ENCODE data around the gene PDZK1.

DNA sequence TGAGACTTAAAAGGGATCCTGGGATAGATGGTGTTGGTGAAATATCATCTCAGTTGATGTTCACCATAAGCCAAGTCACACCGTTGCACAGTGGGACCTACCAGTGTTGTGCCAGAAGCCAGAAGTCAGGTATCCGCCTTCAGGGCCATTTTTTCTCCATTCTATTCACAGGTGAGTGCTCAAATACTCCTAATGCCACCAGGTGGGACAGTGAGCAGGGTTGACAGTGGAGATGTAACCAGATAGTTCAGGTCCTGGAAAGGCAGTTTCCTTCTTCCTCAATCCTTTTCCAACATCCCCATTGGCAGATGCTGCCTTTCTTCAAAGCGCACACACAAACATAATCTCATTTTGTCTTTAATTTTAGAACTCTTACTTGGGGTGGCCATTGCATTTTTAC lies 23.7 kb upstream of the PDZK1 start:
- TF ChIP-seq RFX5 (IDR thresholded peaks at IDR 0.05; ENCODE audit: borderline replicate concordance, low read depth, low read length): no peak
- no peak for TF ChIP-seq TBP (IDR thresholded peaks at IDR 0.05; ENCODE audit: low read depth, low read length)
- no peak for TF ChIP-seq SP1 (IDR thresholded peaks at IDR 0.05; ENCODE audit: low read depth, low read length)
- peak in 2 of 3 experiments; percentile 15 to 34; a peak in 2 of 4 replicates for TF ChIP-seq CTCF (IDR thresholded peaks at IDR 0.05; ENCODE audit: control extremely low read depth in 1 of 3, insufficient read depth in 1 of 3, low read depth in 1 of 3, low read length in 3 of 3)
- no peak for TF ChIP-seq CHD2 (IDR thresholded peaks at IDR 0.05; ENCODE audit: low read length)
- no peak for TF ChIP-seq TAF1 (IDR thresholded peaks at IDR 0.05; ENCODE audit: low read depth, low read length)
- TF ChIP-seq, protein P1, sequence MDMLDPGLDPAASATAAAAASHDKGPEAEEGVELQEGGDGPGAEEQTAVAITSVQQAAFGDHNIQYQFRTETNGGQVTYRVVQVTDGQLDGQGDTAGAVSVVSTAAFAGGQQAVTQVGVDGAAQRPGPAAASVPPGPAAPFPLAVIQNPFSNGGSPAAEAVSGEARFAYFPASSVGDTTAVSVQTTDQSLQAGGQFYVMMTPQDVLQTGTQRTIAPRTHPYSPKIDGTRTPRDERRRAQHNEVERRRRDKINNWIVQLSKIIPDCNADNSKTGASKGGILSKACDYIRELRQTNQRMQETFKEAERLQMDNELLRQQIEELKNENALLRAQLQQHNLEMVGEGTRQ (IDR thresholded peaks at IDR 0.05; ENCODE audit: low read length): no peak
- TF ChIP-seq POLR2A (IDR thresholded peaks at IDR 0.05; ENCODE audit: control extremely low read depth in 1 of 2, low read depth in 2 of 2, low read length in 2 of 2): no peak
- no peak for TF ChIP-seq EZH2 (IDR thresholded peaks at IDR 0.05; ENCODE audit: low read depth, low read length, severe bottlenecking)
- TF ChIP-seq, protein P2, sequence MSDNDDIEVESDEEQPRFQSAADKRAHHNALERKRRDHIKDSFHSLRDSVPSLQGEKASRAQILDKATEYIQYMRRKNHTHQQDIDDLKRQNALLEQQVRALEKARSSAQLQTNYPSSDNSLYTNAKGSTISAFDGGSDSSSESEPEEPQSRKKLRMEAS (IDR thresholded peaks at IDR 0.05): no peak
- no peak for TF ChIP-seq CEBPB (IDR thresholded peaks at IDR 0.05; ENCODE audit: low read depth, low read length)
- no peak for TF ChIP-seq NRF1 (IDR thresholded peaks at IDR 0.05; ENCODE audit: low read depth, low read length)
